ENCODE data around the gene CRABP2.

The CRABP2 gene

GRCh38 chr1:156689035-156689952, 16.1 kb downstream of the CRABP2 start:
- TF ChIP-seq CTCF (IDR thresholded peaks at IDR 0.05; ENCODE audit: low read depth, low read length): peak; percentile 90
- in situ Hi-C loops (cut with HindIII; ENCODE audit: low sequenced_read_pairs): no loop called here
- H3K4me3 ChIP-seq (ENCODE audit: low read depth, low read length): peak overlapping the region; percentile 10

GRCh38 chr1:156684227-156684782, 21.1 kb downstream of the CRABP2 start:
- TF ChIP-seq CTCF (IDR thresholded peaks at IDR 0.05; ENCODE audit: low read depth, low read length): no peak
- DNase-seq (ENCODE audit: low read depth, low spot score): peak; percentile 41
- in situ Hi-C loops (cut with HindIII; ENCODE audit: low sequenced_read_pairs): no loop called here
- no peak overlapping the region for H3K4me3 ChIP-seq (ENCODE audit: low read depth, low read length)

More at GRCh38 chr1:156689035-156689952, 16.1 kb downstream of the CRABP2 start:
- DNase-seq (ENCODE audit: low read depth, low spot score): peak; percentile 79

- in situ Hi-C loops (cut with HindIII; ENCODE audit: low sequenced_read_pairs): no loop called here
- no peak for DNase-seq (ENCODE audit: low read depth, low spot score)
- TF ChIP-seq CTCF (IDR thresholded peaks at IDR 0.05; ENCODE audit: low read depth, low read length): peak; percentile 9
- H3K4me3 ChIP-seq (ENCODE audit: low read depth, low read length): no peak overlapping the region
Measured at GRCh38 chr1:156682166-156682890, 23.1 kb downstream of the CRABP2 start.

- no peak overlapping the region for H3K4me3 ChIP-seq (ENCODE audit: low read depth, low read length)
- in situ Hi-C loops (cut with HindIII; ENCODE audit: low sequenced_read_pairs): no loop called here
- no peak for DNase-seq (ENCODE audit: low read depth, low spot score)
- no peak for TF ChIP-seq CTCF (IDR thresholded peaks at IDR 0.05; ENCODE audit: low read depth, low read length)
Measured at GRCh38 chr1:156681196-156681960, 24.0 kb downstream of the CRABP2 start.

GRCh38 chr1:156680056-156680455, 25.3 kb downstream of the CRABP2 start:
- no peak for TF ChIP-seq CTCF (IDR thresholded peaks at IDR 0.05; ENCODE audit: low read depth, low read length)
- in situ Hi-C loops (cut with HindIII; ENCODE audit: low sequenced_read_pairs): no loop called here
- H3K4me3 ChIP-seq (ENCODE audit: low read depth, low read length): no peak overlapping the region
- DNase-seq (ENCODE audit: low read depth, low spot score): no peak
